GM18520 (cell line): Measurements from ENCODE around the gene LYZL4.

ENCODE experiments used
- ATAC-seq: cut with Tn5 transposase; IDR thresholded peaks from one replicate; pipeline ENCODE4 v1.9.1; 2021; ENCODE audit not compliant: unreplicated experiment

Gene LYZL4, protein sequence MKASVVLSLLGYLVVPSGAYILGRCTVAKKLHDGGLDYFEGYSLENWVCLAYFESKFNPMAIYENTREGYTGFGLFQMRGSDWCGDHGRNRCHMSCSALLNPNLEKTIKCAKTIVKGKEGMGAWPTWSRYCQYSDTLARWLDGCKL

DNA sequence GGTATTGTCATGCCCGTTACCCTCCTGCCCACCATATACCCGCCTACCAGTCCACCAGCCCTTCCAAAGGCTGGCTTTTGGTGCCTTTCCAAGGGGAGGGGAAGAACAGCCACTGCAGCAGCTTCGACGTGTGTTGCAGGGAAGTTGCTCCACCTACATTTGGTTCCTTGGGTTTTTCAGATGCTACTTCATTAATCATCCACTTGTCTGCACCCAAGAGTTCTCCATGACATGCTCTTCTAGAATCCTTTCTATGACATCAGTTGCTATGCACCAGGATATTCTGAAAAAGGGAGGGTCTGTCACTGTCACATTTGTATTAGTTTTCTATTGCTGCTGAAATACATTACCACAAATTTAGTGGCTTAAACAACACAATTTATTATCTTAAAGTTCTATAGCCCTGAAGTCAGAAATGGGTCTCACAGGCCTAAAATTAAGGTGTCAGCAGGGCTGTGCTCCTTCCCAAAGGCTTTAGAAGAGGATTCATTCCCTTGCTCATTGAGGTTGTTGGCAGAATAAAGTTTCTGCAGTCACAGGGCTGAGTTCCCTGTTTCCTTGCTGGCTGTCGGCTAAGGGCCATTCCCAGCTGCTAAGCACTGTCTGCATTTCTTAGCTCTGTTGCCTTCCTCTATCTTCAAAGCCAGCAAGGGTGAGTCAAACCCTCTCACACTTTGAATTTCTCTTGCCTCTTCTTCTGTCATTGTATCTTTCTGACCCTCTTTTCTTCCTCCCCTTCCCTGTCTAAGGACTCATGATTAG lies at the start of gene LYZL4:
Gene LYZL4, minus strand, starts transcription at position 241 of the 762 bp plus-strand sequence. CDS start 3,359 bp downstream, outside the sequence.
- no peak for ATAC-seq

- no peak for ATAC-seq
Observed at GRCh38 chr3:42459151-42459550, 48.7 kb upstream of the LYZL4 start.

GRCh38 chr3:42456211-42456610 lies 45.8 kb upstream of the LYZL4 start:
- ATAC-seq = no peak

DNA sequence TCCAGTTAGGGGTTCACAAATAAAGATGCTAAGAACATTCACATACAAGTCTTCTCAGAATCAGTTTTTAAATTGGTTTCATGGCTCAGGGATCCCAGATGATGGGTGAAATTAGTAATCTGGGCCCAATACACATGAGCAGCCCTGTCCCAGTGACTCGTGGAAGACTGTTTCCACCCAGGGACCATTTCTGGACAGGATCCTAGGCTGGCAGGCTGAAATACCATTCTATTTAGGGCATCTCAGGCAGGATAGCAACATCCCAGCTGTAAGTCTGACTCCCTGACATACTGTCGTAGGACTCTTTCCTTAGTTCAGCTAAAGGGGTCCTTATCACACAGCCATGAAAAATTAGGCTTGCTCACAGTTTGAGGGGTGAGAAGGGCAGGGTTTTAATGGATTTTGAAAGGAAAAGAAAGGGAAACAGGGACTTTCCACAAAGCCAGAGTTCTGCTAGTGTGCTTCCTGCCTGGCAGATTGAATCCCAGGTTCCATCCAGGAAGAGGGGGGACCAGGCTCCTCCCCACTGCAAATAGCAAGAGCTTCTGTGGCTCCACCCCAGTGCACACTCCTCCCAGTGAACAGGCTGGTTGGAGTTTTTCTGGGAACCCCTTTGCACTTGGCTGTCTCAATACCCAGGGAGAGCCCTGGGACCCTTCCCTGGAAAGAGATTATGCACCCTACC lies 41.3 kb upstream of the LYZL4 start:
- no peak for ATAC-seq

- ATAC-seq = no peak
Observed at GRCh38 chr3:42451116-42451515, 40.7 kb upstream of the LYZL4 start.

- ATAC-seq = no peak
Observed at GRCh38 chr3:42450567-42450966, 40.2 kb upstream of the LYZL4 start.

GRCh38 chr3:42447481-42447880 lies 37.1 kb upstream of the LYZL4 start:
- ATAC-seq = no peak

DNA sequence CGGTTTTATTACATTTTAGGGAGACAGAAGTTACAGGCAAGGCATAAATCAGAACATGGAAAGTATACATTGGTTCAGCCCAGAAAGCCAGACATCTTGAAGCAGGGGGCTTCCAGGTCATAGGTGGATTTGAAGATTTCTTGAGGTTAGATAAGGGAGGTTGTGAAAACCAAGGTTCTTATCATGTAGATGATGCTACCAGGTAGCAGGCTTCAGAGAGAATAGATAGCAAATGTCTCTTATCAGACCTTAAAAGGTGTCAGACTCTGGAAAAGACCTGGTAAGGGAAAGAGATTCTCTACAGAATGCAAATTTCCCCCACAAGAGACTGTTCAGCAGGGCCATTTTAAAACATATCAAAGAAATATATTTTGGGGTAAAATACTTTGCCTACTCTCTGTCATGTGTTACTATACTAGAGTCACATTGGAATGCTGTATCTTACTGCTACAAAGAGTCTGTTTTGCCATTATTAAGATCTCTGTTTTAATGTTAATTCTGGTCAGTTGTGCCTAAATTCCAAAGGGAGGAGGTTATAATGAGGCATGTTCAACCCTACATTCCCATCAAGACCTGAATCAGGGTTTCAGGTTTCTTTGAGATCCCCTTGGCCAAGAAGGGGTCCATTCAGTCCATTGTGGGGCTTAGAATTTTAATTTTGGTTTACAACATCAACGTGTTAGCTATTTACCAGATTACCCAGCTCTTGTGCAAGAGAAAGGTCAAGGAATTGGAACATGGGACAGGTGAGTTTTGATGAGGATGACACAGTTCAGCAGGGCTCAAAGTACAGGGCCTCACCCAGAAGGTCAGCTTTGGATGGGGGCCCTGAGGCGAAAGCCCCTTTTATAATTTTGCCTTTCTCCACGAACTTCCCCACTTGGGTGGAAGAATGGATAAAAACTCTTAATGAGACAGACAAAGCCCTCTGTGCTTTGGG lies 36.0 kb upstream of the LYZL4 start:
- ATAC-seq = no peak

DNA sequence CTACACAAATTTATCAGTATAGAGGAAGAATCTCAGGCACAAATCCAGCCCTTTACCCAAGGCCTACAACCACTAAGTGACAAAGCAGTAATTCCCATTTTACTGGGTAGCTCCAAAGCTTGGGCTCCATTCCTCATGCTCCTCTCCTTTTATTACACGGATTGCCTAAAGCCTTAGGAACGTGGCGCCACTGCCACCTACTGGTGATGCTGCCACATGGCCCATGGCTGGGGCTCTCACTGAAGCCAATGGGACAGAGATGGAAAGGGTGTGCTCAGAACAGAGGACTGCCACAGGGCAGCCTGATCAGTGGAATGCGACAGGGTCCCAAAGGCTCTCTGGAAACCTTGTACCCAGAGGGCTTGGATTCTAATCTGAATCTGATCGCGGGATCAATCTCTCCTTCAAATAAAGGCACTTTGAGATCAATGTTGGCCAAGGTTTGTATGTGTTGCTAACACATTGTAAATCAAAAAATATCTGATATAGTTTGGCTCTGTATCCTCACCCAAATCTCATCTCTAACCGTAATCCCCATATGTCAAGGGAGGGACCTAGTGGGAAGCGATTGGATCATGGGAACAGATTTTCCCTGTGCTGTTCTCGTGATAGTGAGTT lies 33.5 kb upstream of the LYZL4 start:
- ATAC-seq = no peak

- no peak for ATAC-seq
Observed at GRCh38 chr3:42443292-42443691, 32.9 kb upstream of the LYZL4 start.

DNA sequence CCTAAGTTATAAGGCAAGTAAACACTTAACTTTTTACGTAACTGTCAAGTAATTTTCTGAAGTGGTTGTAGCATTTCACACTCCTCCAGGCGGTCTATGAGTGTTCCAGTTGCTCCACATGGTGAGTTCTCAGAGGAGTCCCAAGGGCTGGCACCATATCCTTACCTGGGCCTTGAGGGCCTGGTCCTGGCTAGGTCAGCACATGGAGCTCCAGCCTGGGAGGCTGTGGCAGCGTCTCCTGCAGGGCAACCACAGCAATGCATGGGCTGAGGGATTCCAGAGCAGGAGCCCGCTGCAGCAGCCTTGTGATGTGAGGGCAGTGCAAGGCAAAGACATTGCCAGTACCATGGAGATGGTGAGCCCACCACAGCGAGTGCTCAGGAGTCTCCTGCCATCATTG lies 32.2 kb upstream of the LYZL4 start:
- no peak for ATAC-seq

- ATAC-seq = no peak
Observed at GRCh38 chr3:42441791-42442190, 31.4 kb upstream of the LYZL4 start.

- ATAC-seq = no peak
Observed at GRCh38 chr3:42440924-42441323, 30.5 kb upstream of the LYZL4 start.

- no peak for ATAC-seq
Observed at GRCh38 chr3:42439261-42440115, 29.1 kb upstream of the LYZL4 start.

GRCh38 chr3:42438758-42439157 lies 28.3 kb upstream of the LYZL4 start:
- no peak for ATAC-seq

GRCh38 chr3:42438193-42438592 lies 27.8 kb upstream of the LYZL4 start:
- ATAC-seq = no peak

DNA sequence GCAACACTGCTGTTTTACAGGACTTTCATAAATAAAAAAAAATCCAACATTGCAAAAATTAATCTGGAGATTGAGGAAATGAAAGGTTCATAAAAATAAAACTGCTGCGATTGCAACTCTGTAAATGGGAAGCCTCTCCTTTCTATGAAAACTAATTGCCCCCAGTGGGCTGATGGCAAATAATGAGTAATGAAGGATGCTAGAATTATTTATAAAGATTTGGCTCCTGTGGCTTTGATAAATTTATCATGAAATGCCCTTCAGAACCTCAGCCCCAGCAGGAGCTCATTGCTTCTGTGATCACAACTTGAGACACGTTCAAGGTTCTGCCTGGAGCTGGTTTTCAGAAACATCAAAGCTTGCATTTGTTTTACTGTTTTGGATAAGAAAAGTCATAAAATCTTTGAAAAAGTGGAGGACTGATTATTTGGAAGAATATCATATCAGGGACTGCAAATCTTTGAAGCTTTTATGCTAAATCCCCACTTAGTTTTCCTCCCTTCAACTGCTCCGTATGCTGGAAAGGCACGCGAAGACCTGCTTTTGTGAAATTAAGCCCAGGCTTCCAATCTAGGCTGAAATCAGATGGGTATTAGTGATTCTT lies 24.5 kb upstream of the LYZL4 start:
- ATAC-seq = no peak

GRCh38 chr3:42432485-42432884 lies 22.1 kb upstream of the LYZL4 start:
- ATAC-seq = no peak

DNA sequence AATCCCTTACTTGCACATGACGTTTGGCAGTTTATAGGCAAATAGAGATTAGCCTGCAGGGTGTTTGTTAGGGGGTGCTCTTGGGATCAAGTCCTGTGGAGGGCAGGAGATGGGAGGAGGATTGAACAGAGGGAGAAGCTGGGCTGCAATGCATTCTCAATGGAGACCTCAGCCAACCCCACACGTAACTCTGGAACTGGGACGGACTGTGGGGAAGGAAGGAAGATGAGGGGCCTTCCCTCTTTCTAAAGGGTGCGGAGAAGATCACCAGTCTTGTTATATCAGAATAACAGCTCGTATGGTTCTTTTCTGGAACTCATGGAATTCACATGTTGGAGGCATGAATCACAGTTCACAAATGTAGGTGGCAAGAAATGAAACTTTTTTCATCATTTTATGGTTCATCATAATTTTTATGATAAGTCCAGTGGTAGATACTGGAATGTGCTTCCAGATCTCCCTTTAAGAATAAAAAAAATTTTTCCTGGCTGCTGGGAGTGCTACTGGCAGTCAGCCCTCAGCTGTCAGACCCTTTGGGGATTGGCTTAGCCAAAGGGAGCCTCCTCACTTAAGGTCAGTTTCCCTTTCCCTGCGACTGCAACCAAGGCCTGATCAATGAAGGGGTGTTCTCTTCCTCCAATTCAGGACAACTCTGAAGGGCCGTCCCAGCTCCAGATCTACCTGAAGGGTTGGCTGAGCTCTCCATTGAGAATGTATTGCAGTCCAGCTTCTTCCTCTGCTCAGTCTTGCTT lies 20.5 kb upstream of the LYZL4 start:
- ATAC-seq = no peak
